Progenitor cell of endocrine pancreas (in vitro differentiated cells): ENCODE results near the gene ANKRD63. TPM values are rescaled to one million over a fixed set of nuclear protein-coding genes. Genes with fewer than 3 reads are reported as not detected.

ENCODE experiments used
- DNase-seq: peaks from one replicate; pipeline ENCODE4 v3.0.0; 2021; ENCODE audit warnings: low spot score; ENCODE audit not compliant: unreplicated experiment
- H3K27ac Mint-ChIP-seq: 2 replicates; pipeline ENCODE4 v1.8.0; 2021; ENCODE audit warnings: mild to moderate bottlenecking, moderate library complexity, mixed read lengths
- H3K27me3 Mint-ChIP-seq: 2 replicates; pipeline ENCODE4 v1.8.0; 2021; ENCODE audit warnings: mixed read lengths
- H3K36me3 Mint-ChIP-seq: 2 replicates; pipeline ENCODE4 v1.8.0; 2022; ENCODE audit warnings: mixed read lengths; ENCODE audit not compliant: insufficient read depth
- H3K4me1 Mint-ChIP-seq: 2 replicates; pipeline ENCODE4 v1.8.0; 2021; ENCODE audit warnings: low read depth, mixed read lengths
- H3K4me3 Mint-ChIP-seq: 2 replicates; pipeline ENCODE4 v1.8.0; 2021; ENCODE audit warnings: low read depth, mild to moderate bottlenecking, moderate library complexity, mixed read lengths
- H3K9me3 Mint-ChIP-seq: 2 replicates; pipeline ENCODE4 v1.8.0; 2021; ENCODE audit warnings: low read depth, mixed read lengths
- total RNA-seq: library from RNA; stranded (reverse); gene quantifications from 2 replicates; pipeline ENCODE4 v1.2.1, GENCODE V29; 2021
- TF ChIP-seq, protein P1 (sequence below): fragments of 200-600 bp; sonication (generic); IDR thresholded peaks from one replicate; pipeline ENCODE4 v1.5.0; 2021; ENCODE audit warnings: antibody characterized with exemption, mild to moderate bottlenecking; ENCODE audit not compliant: unreplicated experiment

ANKRD63 gene
- total RNA-seq, 1 donor from 2014 or later: not detected

- no peak for DNase-seq
- no peak overlapping the region for H3K4me3 Mint-ChIP-seq
- no peaks in the 10 kb centered on the region for H3K9me3 Mint-ChIP-seq
- H3K27ac Mint-ChIP-seq: no peak overlapping the region
- no peaks in the 10 kb centered on the region for H3K4me1 Mint-ChIP-seq
- TF ChIP-seq, protein P1, sequence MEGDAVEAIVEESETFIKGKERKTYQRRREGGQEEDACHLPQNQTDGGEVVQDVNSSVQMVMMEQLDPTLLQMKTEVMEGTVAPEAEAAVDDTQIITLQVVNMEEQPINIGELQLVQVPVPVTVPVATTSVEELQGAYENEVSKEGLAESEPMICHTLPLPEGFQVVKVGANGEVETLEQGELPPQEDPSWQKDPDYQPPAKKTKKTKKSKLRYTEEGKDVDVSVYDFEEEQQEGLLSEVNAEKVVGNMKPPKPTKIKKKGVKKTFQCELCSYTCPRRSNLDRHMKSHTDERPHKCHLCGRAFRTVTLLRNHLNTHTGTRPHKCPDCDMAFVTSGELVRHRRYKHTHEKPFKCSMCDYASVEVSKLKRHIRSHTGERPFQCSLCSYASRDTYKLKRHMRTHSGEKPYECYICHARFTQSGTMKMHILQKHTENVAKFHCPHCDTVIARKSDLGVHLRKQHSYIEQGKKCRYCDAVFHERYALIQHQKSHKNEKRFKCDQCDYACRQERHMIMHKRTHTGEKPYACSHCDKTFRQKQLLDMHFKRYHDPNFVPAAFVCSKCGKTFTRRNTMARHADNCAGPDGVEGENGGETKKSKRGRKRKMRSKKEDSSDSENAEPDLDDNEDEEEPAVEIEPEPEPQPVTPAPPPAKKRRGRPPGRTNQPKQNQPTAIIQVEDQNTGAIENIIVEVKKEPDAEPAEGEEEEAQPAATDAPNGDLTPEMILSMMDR: no peak
- no peaks in the 10 kb centered on the region for H3K27me3 Mint-ChIP-seq
- H3K36me3 Mint-ChIP-seq: peaks cover 3% of the 10 kb centered on the region
Observed at GRCh38 chr15:40267670-40268069, 15.2 kb downstream of the ANKRD63 start.

GRCh38 chr15:40266828-40267304, 16.0 kb downstream of the ANKRD63 start:
- H3K27me3 Mint-ChIP-seq: no peaks in the 10 kb centered on the region
- no peaks in the 10 kb centered on the region for H3K9me3 Mint-ChIP-seq
- H3K27ac Mint-ChIP-seq: no peak overlapping the region
- TF ChIP-seq, protein P1: no peak
- no peak overlapping the region for H3K4me3 Mint-ChIP-seq
- no peak for DNase-seq
- H3K36me3 Mint-ChIP-seq: peaks cover 3% of the 10 kb centered on the region
- no peaks in the 10 kb centered on the region for H3K4me1 Mint-ChIP-seq

DNA sequence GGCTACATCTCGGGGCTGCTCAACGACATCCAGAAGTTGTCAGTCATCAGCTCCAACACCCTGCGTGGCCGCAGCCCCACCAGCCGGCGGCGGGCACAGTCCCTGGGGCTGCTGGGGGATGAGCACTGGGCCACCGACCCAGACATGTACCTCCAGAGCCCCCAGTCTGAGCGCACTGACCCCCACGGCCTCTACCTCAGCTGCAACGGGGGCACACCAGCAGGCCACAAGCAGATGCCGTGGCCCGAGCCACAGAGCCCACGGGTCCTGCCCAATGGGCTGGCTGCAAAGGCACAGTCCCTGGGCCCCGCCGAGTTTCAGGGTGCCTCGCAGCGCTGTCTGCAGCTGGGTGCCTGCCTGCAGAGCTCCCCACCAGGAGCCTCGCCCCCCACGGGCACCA, 17.0 kb downstream of the ANKRD63 start:
- no peaks in the 10 kb centered on the region for H3K9me3 Mint-ChIP-seq
- no peaks in the 10 kb centered on the region for H3K4me1 Mint-ChIP-seq
- H3K36me3 Mint-ChIP-seq: peaks cover 5% of the 10 kb centered on the region
- no peak overlapping the region for H3K27ac Mint-ChIP-seq
- TF ChIP-seq, protein P1: no peak
- H3K4me3 Mint-ChIP-seq: no peak overlapping the region
- DNase-seq: no peak
- H3K27me3 Mint-ChIP-seq: no peaks in the 10 kb centered on the region

- Mint-ChIP-seq H3K4me3 (no peak overlapping the region), H3K4me1 (no peaks in the 10 kb centered on the region), H3K27me3 (no peaks in the 10 kb centered on the region), H3K27ac (no peak overlapping the region), H3K9me3 (no peaks in the 10 kb centered on the region), H3K36me3 (peaks cover 5% of the 10 kb centered on the region)
- no peak for DNase-seq
- TF ChIP-seq, protein P1: no peak
Observed at GRCh38 chr15:40265355-40265754, 17.5 kb downstream of the ANKRD63 start.

GRCh38 chr15:40264321-40265153, 18.3 kb downstream of the ANKRD63 start:
- Mint-ChIP-seq H3K36me3 (peaks cover 5% of the 10 kb centered on the region), H3K9me3 (no peaks in the 10 kb centered on the region), H3K27me3 (no peaks in the 10 kb centered on the region), H3K4me1 (no peaks in the 10 kb centered on the region), H3K4me3 (no peak overlapping the region), H3K27ac (no peak overlapping the region)
- TF ChIP-seq, protein P1: no peak
- DNase-seq: no peak
